Cardiac muscle cell (in vitro differentiated cells and primary cell): ENCODE data around the gene ALS2CL. TPM values are rescaled to one million over a fixed set of nuclear protein-coding genes. Genes with fewer than 3 reads are reported as not detected.

Experiments used
- DNase-seq, 2 donors: peaks; one replicate each; pipeline versions ENCODE4 v3.0.0 to v3.0.0-alpha.2; 2010 to 2017; ENCODE audit warnings: low read depth in 1 of 2, low spot score in 1 of 2
- H3K27ac ChIP-seq: fragments of 200-600 bp; sonication (generic); 2 replicates; pipeline ENCODE4 v1.5.1; 2016
- H3K27me3 ChIP-seq: fragments of 200-600 bp; sonication (generic); 2 replicates; pipeline ENCODE4 v1.6.0; 2016; ENCODE audit warnings: control low read depth
- H3K36me3 ChIP-seq: fragments of 200-600 bp; sonication (generic); 2 replicates; pipeline ENCODE4 v1.5.1; 2016; ENCODE audit warnings: control low read depth
- H3K4me1 ChIP-seq: fragments of 200-600 bp; sonication (generic); 2 replicates; pipeline ENCODE4 v1.8.1; 2017; ENCODE audit warnings: low read depth, mild to moderate bottlenecking, mixed run types
- H3K4me3 ChIP-seq: fragments of 200-600 bp; sonication (generic); 2 replicates; pipeline ENCODE4 v1.5.1; 2016; ENCODE audit warnings: mild to moderate bottlenecking
- H3K9me3 ChIP-seq: fragments of 200-600 bp; sonication (generic); 2 replicates; pipeline ENCODE4 v1.5.1; 2017; ENCODE audit warnings: low read depth, mild to moderate bottlenecking, control low read depth
- CTCF ChIP-seq: IDR thresholded peaks from 2 replicates; pipeline ENCODE4 v1.5.1; 2012; ENCODE audit warnings: low read depth, mild to moderate bottlenecking, low read length
- polyA plus RNA-seq: library from polyadenylated mRNA; unstranded; fragments of >200 nt; fragmentation: Nextera tagmentation; extraction: Ambion mirVana; gene quantifications from 2 replicates; pipeline ENCODE4 v1.2.1, GENCODE V29; 2016
- total RNA-seq: library from RNA; depleted of rRNA; stranded (reverse); fragments of >200 nt; gene quantifications from 2 replicates; pipeline ENCODE4 v1.2.3, GENCODE V29; 2016

ALS2CL gene
- total and polyA plus RNA-seq, 2 experiments from 2014 or later = 2.2 to 11.4 TPM

DNA sequence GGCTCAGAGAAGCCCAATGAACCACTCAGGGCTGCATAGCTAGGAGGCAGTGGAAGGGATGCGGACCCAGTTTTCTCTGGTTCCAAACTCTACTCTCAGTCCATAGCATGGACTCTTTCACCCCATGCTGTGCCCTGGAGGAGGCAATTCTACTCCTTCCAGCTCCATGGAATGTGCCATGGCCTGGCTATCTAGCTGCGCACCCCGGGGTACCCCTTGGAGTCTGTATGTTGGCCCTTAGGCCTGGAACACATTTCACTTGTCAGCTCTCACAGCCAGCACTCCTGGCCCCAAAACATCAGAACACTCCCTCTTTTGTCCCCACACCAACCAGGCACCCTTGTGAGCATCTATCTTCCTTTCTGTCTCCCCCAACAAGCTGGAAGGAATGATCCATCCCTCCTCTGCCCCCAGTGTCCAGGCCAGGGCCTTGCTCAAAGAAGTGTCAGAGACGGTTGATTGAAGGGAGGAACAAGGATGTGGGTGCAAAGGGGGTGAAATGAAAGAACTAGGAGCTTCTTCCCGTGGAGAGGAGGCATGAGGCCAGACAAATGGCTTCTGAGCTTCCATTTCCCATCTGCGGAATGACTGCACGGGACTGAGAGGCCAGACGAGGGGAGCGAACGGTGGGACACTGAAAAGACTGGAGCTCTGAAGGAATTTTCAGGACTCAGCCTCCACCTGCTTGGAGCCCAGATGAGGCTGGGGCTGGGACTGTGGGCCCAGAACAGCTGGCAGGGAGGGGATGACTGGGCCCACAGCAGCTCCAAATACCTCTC, 21.4 kb upstream of the ALS2CL start:
- no peak for DNase-seq
- Histone ChIP-seq H3K27ac (no peak overlapping the region), H3K4me1 (peaks cover 9% of the 10 kb centered on the region), H3K9me3 (no peaks in the 10 kb centered on the region), H3K4me3 (no peak overlapping the region), H3K36me3 (no peaks in the 10 kb centered on the region), H3K27me3 (no peaks in the 10 kb centered on the region)
- no peak for TF ChIP-seq CTCF

- Histone ChIP-seq H3K36me3 (no peaks in the 10 kb centered on the region), H3K27me3 (no peaks in the 10 kb centered on the region), H3K4me3 (no peak overlapping the region), H3K9me3 (no peaks in the 10 kb centered on the region), H3K4me1 (peaks cover 9% of the 10 kb centered on the region), H3K27ac (no peak overlapping the region)
- no peak for TF ChIP-seq CTCF
- no peak for DNase-seq
Measured at GRCh38 chr3:46713898-46714552, 20.5 kb upstream of the ALS2CL start.

DNA sequence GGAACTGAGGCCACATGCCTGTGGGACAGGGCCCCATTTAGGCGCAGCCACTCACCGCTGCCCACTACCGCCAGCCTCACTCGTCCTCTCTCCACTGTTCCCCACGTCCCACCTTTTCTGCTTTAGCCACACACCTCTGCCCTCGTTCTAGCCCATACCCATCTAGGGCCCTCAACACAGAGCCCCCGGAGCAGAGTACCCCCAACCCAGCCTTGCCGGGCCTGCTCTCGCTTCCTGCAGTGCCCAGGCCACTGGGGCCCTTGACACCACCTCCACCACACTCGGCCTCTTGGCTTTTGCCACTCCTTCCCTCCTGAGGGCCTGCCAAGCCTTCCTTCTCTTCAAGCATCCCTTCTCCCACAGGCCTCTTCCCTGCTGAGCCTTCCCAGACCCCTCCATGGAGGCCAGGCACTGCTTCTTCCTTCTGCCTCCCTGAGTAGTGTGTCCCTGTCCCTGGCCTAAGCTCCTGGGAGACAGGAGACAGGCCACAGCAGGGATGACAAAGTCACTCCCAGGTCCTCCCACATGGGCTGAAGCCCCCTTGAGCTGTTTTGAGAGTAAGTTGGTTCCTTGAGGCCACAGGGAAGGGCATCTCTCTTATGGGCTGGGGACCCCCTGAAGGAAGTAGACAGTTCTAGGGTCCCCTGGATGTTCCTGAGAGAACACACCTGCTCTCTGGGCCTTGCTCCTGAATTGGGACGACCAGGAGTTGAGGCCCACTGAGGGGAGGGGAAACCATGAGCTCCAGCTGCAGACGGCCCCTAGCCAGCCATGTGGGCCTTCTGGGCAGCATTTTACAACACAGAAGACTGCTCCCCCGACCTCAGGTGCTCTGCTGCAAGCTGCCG, 19.8 kb upstream of the ALS2CL start:
- H3K36me3 ChIP-seq = no peaks in the 10 kb centered on the region
- H3K27ac ChIP-seq = no peak overlapping the region
- no peak overlapping the region for H3K4me3 ChIP-seq
- H3K9me3 ChIP-seq = no peaks in the 10 kb centered on the region
- peaks cover 9% of the 10 kb centered on the region for H3K4me1 ChIP-seq
- TF ChIP-seq CTCF = no peak
- no peaks in the 10 kb centered on the region for H3K27me3 ChIP-seq
- no peak for DNase-seq

GRCh38 chr3:46712191-46713049, 18.9 kb upstream of the ALS2CL start:
- Histone ChIP-seq H3K36me3 (no peaks in the 10 kb centered on the region), H3K4me3 (no peak overlapping the region), H3K27ac (no peak overlapping the region), H3K4me1 (peaks cover 9% of the 10 kb centered on the region), H3K27me3 (no peaks in the 10 kb centered on the region), H3K9me3 (no peaks in the 10 kb centered on the region)
- no peak for DNase-seq
- TF ChIP-seq CTCF = no peak

- H3K27me3 ChIP-seq = no peaks in the 10 kb centered on the region
- H3K4me1 ChIP-seq = peaks cover 9% of the 10 kb centered on the region
- H3K36me3 ChIP-seq = no peaks in the 10 kb centered on the region
- TF ChIP-seq CTCF = no peak
- H3K27ac ChIP-seq = no peak overlapping the region
- no peaks in the 10 kb centered on the region for H3K9me3 ChIP-seq
- no peak overlapping the region for H3K4me3 ChIP-seq
- no peak for DNase-seq
Measured at GRCh38 chr3:46711760-46712159, 18.3 kb upstream of the ALS2CL start.
